DND-41 (cell line): ENCODE measurements around the gene RCOR1.

Experiments used
- ATAC-seq: fragments of 200-7000 bp; cut with Tn5 transposase; 3 replicates; pipeline ENCODE4 v1.9.1; 2021; ENCODE audit warnings: low read depth; ENCODE audit not compliant: insufficient read depth
- DNase-seq: peaks from one replicate; pipeline ENCODE4 v3.0.0-alpha.2; 2020
- H2AFZ ChIP-seq: 2 replicates; pipeline ENCODE4 v1.6.0; 2012; ENCODE audit warnings: low read depth, low read length
- H3K27ac ChIP-seq: 2 replicates; pipeline ENCODE4 v1.5.1; 2012; ENCODE audit warnings: low read length, inconsistent platforms
- H3K27me3 ChIP-seq: fragments of 200-600 bp; sonication (generic); 2 replicates; pipeline ENCODE4 v1.6.0; 2012; ENCODE audit warnings: low read length, mild to moderate bottlenecking, inconsistent platforms; ENCODE audit not compliant: insufficient read depth, poor library complexity
- H3K36me3 ChIP-seq: 2 replicates; pipeline ENCODE4 v1.5.1; 2012; ENCODE audit warnings: low read length, inconsistent platforms; ENCODE audit not compliant: insufficient read depth
- H3K4me1 ChIP-seq: 2 replicates; pipeline ENCODE4 v1.5.1; 2012; ENCODE audit warnings: mild to moderate bottlenecking, low read length; ENCODE audit not compliant: insufficient read depth
- H3K4me2 ChIP-seq: 2 replicates; pipeline ENCODE4 v1.6.0; 2012; ENCODE audit warnings: mild to moderate bottlenecking, moderate library complexity, low read length, inconsistent platforms; ENCODE audit not compliant: insufficient read depth
- H3K4me3 ChIP-seq, 2 experiments: fragments of 200-600 bp in 1 of 2; shearing (Covaris generic) in 1 of 2; 2 replicates each; pipeline ENCODE4 v1.5.1; 2012 to 2016; ENCODE audit warnings: inconsistent platforms in 2 of 2, low read length in 2 of 2, mild to moderate bottlenecking in 2 of 2, low read depth in 1 of 2, moderate library complexity in 1 of 2
- H3K79me2 ChIP-seq: 2 replicates; pipeline ENCODE4 v1.6.0; 2012; ENCODE audit warnings: low read length, inconsistent platforms; ENCODE audit not compliant: insufficient read depth
- H3K9ac ChIP-seq: 2 replicates; pipeline ENCODE4 v1.6.0; 2012; ENCODE audit warnings: low read depth, mild to moderate bottlenecking, inconsistent platforms, low read length, moderate library complexity
- H3K9me3 ChIP-seq: 2 replicates; pipeline ENCODE4 v1.5.1; 2012; ENCODE audit warnings: low read length, moderate library complexity, mild to moderate bottlenecking, inconsistent platforms; ENCODE audit not compliant: insufficient read depth, severe bottlenecking
- H4K20me1 ChIP-seq: 2 replicates; pipeline ENCODE4 v1.6.0; 2012; ENCODE audit warnings: low read length; ENCODE audit not compliant: insufficient read depth
- CTCF ChIP-seq: IDR thresholded peaks from 2 replicates; pipeline ENCODE4 v1.5.1; 2012; ENCODE audit warnings: borderline replicate concordance, low read length, moderate library complexity, mild to moderate bottlenecking; ENCODE audit not compliant: poor library complexity, severe bottlenecking; ENCODE audit errors: extremely low read depth
- EZH2 ChIP-seq: IDR thresholded peaks from 3 replicates; pipeline ENCODE4 v1.6.1; 2012; ENCODE audit warnings: borderline replicate concordance, low read depth, mild to moderate bottlenecking, moderate library complexity, low read length, inconsistent platforms; ENCODE audit not compliant: severe bottlenecking

Gene RCOR1

GRCh38 chr14:102591372-102591943 is 991 bp upstream of the RCOR1 start:
- Histone ChIP-seq H3K79me2 (peaks cover 36% of the 10 kb centered on the region), H3K36me3 (peaks cover 5% of the 10 kb centered on the region; the same call in 1 of the 2 replicates), H3K4me3 (peak overlapping the region; percentile 81 to 93), H3K9me3 (no peaks in the 10 kb centered on the region), H3K27ac (peak overlapping the region; percentile 100), H3K9ac (peak overlapping the region; percentile 98), H3K4me2 (peak overlapping the region; percentile 69), H4K20me1 (peaks cover 22% of the 10 kb centered on the region), H2AFZ (peak overlapping the region; percentile 82), H3K4me1 (peaks cover 31% of the 10 kb centered on the region), H3K27me3 (no peaks in the 10 kb centered on the region)
- no peak for TF ChIP-seq CTCF
- TF ChIP-seq EZH2: no peak
- peak; percentile 31 for ATAC-seq
- DNase-seq: peak; percentile 58

GRCh38 chr14:102592763-102593060 is 263 bp downstream of the RCOR1 start:
- Histone ChIP-seq H3K27me3 (no peaks in the 10 kb centered on the region), H3K9ac (peak overlapping the region; percentile 70), H3K9me3 (no peaks in the 10 kb centered on the region), H4K20me1 (peaks cover 22% of the 10 kb centered on the region), H3K79me2 (peaks cover 48% of the 10 kb centered on the region), H3K27ac (peak overlapping the region; percentile 72), H3K4me1 (peaks cover 31% of the 10 kb centered on the region), H3K4me3 (peak overlapping the region; percentile 72 to 82), H3K4me2 (peak overlapping the region; percentile 94), H2AFZ (no peak overlapping the region; the same call in 1 of the 2 replicates), H3K36me3 (peaks cover 5% of the 10 kb centered on the region; the same call in 1 of the 2 replicates)
- TF ChIP-seq EZH2 (no peak), CTCF (no peak)
- ATAC-seq: peak; percentile 0; the same call in 2 of the 3 replicates
- no peak for DNase-seq

- peak overlapping the region; percentile 72 for H3K27ac ChIP-seq
- H3K4me3 ChIP-seq: peak overlapping the region; percentile 72 to 82
- no peaks in the 10 kb centered on the region for H3K27me3 ChIP-seq
- no peaks in the 10 kb centered on the region for H3K9me3 ChIP-seq
- DNase-seq: peak; percentile 55
- TF ChIP-seq EZH2 (no peak), CTCF (peak; percentile 47)
- ATAC-seq: peak; percentile 16
- peak overlapping the region; percentile 94 for H3K4me2 ChIP-seq
- peaks cover 22% of the 10 kb centered on the region for H4K20me1 ChIP-seq
- peaks cover 33% of the 10 kb centered on the region for H3K4me1 ChIP-seq
- H3K9ac ChIP-seq: peak overlapping the region; percentile 70
- H2AFZ ChIP-seq: peak overlapping the region; percentile 69
- peaks cover 5% of the 10 kb centered on the region; the same call in 1 of the 2 replicates for H3K36me3 ChIP-seq
- H3K79me2 ChIP-seq: peaks cover 53% of the 10 kb centered on the region
Measured at GRCh38 chr14:102593061-102593824, 794 bp downstream of the RCOR1 start.
